ENCODE data around the gene TIGIT.

Gene TIGIT

GRCh38 chr3:114314282-114314681 is 20.5 kb downstream of the TIGIT start:
- TF ChIP-seq CTCF (IDR thresholded peaks at IDR 0.05; ENCODE audit: insufficient read depth, low read length, missing control alignments) = no peak
- no peak for DNase-seq (ENCODE audit: low read depth, low spot score)
- no peak overlapping the region for H3K4me3 ChIP-seq (ENCODE audit: low read depth, low read length)
- ChIA-PET POLR2A (no interaction called here), CTCF (no interaction called here)

GRCh38 chr3:114318295-114318694 is 24.5 kb downstream of the TIGIT start:
- H3K4me3 ChIP-seq (ENCODE audit: low read depth, low read length) = no peak overlapping the region
- POLR2A ChIA-PET = no interaction called here
- DNase-seq (ENCODE audit: low read depth, low spot score) = no peak
- CTCF ChIA-PET = no interaction called here
- no peak for TF ChIP-seq CTCF (IDR thresholded peaks at IDR 0.05; ENCODE audit: insufficient read depth, low read length, missing control alignments)

- no peak for TF ChIP-seq CTCF (IDR thresholded peaks at IDR 0.05; ENCODE audit: insufficient read depth, low read length, missing control alignments)
- ChIA-PET CTCF (interaction anchor here (1.0 kb wide), 2 partner anchors 16 to 18 kb away, joined by 3 to 5 read pairs; no protein-coding TSS in a partner anchor), POLR2A (no interaction called here)
- DNase-seq (ENCODE audit: low read depth, low spot score) = peak; percentile 33
- H3K4me3 ChIP-seq (ENCODE audit: low read depth, low read length) = no peak overlapping the region
Observed at GRCh38 chr3:114319453-114319852, 25.6 kb downstream of the TIGIT start.

- H3K4me3 ChIP-seq (ENCODE audit: low read depth, low read length) = no peak overlapping the region
- no peak for DNase-seq (ENCODE audit: low read depth, low spot score)
- POLR2A ChIA-PET = no interaction called here
- TF ChIP-seq CTCF (IDR thresholded peaks at IDR 0.05; ENCODE audit: insufficient read depth, low read length, missing control alignments) = no peak
- CTCF ChIA-PET = interaction anchor here (1.0 kb wide), 2 partner anchors 15 to 17 kb away, joined by 3 to 5 read pairs; no protein-coding TSS in a partner anchor
Observed at GRCh38 chr3:114320246-114320645, 26.4 kb downstream of the TIGIT start.

GRCh38 chr3:114323546-114324254 is 29.9 kb downstream of the TIGIT start:
- POLR2A ChIA-PET = no interaction called here
- DNase-seq (ENCODE audit: low read depth, low spot score) = no peak
- CTCF ChIA-PET = interaction anchor here (1.0 to 3.6 kb wide), 3 partner anchors 10 to 33 kb away, joined by 3 to 15 read pairs (median 4); no protein-coding TSS in a partner anchor
- TF ChIP-seq CTCF (IDR thresholded peaks at IDR 0.05; ENCODE audit: insufficient read depth, low read length, missing control alignments) = no peak
- H3K4me3 ChIP-seq (ENCODE audit: low read depth, low read length) = no peak overlapping the region

GRCh38 chr3:114327665-114328064 is 33.8 kb downstream of the TIGIT start:
- ChIA-PET POLR2A (no interaction called here), CTCF (interaction anchor here (0.9 to 1.8 kb wide), 2 partner anchors 9 to 91 kb away, joined by 3 to 5 read pairs; no protein-coding TSS in a partner anchor)
- H3K4me3 ChIP-seq (ENCODE audit: low read depth, low read length) = no peak overlapping the region
- DNase-seq (ENCODE audit: low read depth, low spot score) = no peak
- TF ChIP-seq CTCF (IDR thresholded peaks at IDR 0.05; ENCODE audit: insufficient read depth, low read length, missing control alignments) = no peak

Data from AG04449 (cell line).